ENCODE results near the gene TBC1D8B. TPM values are rescaled to one million over a fixed set of nuclear protein-coding genes. Genes with fewer than 3 reads are reported as not detected.

The TBC1D8B gene
- total and polyA plus RNA-seq, 4 donors: 2.2 to 20.2 (median 4.2) TPM

DNA sequence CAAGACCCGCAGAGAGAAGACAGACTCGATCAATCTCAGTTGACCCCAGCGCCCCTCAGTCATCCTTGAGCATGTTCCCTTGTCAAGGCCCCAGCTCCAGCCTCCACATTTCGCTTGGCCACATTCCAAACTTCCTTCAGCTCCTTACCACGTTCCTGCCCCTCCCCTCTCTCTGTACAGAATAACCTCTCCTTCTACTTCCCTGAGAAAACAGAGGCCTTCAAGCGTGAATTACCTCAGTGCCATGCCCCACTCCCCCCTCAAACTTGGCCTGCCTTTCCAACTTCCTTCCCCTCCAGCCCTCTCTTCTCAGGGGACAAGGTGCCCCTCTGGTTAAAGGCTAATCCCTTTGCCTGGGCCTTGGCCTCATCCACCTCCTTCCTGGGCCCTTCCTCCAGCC lies 103.9 kb downstream of the TBC1D8B start:
- WGBS, 2 donors: 54 to 61% methylated on average over 6 of the region's 6 CpGs
- Histone ChIP-seq H3K9me3 (ENCODE audit: control insufficient read depth in 4 of 4, insufficient read depth in 3 of 4, low read length in 3 of 4) (peaks cover 0 to 3% (median 0%) of the 10 kb centered on the region in 4 donors), H3K27ac (ENCODE audit: low read depth in 1 of 2, low read length in 1 of 2) (no peak overlapping the region), H3K27me3 (ENCODE audit: control insufficient read depth in 3 of 3, insufficient read depth in 3 of 3, low read length in 2 of 3) (peaks cover 0 to 29% (median 9%) of the 10 kb centered on the region in 3 donors), H3K4me3 (no peak overlapping the region), H3K4me1 (ENCODE audit: control insufficient read depth in 5 of 5, insufficient read depth in 5 of 5, low read length in 5 of 5) (peaks cover 0 to 4% (median 0%) of the 10 kb centered on the region in 5 donors), H3K9ac (ENCODE audit: insufficient read depth in 1 of 2, low read length in 2 of 2) (no peak overlapping the region), H3K36me3 (ENCODE audit: control insufficient read depth in 4 of 4, insufficient read depth in 4 of 4, low read length in 4 of 4) (no peaks in the 10 kb centered on the region)
- DNase-seq (peak; percentile 50 to 77 (median 56)), ATAC-seq (ENCODE audit: insufficient read depth, low FRiP score) (no peak)
- TF ChIP-seq, protein P1, sequence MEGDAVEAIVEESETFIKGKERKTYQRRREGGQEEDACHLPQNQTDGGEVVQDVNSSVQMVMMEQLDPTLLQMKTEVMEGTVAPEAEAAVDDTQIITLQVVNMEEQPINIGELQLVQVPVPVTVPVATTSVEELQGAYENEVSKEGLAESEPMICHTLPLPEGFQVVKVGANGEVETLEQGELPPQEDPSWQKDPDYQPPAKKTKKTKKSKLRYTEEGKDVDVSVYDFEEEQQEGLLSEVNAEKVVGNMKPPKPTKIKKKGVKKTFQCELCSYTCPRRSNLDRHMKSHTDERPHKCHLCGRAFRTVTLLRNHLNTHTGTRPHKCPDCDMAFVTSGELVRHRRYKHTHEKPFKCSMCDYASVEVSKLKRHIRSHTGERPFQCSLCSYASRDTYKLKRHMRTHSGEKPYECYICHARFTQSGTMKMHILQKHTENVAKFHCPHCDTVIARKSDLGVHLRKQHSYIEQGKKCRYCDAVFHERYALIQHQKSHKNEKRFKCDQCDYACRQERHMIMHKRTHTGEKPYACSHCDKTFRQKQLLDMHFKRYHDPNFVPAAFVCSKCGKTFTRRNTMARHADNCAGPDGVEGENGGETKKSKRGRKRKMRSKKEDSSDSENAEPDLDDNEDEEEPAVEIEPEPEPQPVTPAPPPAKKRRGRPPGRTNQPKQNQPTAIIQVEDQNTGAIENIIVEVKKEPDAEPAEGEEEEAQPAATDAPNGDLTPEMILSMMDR (IDR thresholded peaks at IDR 0.05; ENCODE audit: control extremely low read depth, extremely low read depth): no peak

DNA sequence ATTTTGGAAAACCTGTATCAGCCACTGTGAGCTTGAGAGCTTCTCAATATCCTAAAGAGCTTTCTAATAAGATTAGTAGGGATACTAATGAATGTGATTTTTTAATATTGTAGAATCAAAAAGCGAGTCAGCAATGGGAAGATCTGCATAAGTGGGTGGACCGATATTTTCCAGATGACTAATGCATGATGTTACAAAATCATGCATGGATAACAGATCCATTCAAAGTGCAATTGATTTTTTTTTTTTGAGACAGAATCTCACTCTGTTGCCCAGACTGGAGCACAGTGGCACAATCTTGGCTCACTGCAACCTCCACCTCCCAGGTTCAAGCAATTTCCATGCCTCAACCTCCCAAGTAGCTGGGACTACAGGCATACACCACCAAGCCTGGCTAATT lies 110.4 kb downstream of the TBC1D8B start:
- H3K27me3 ChIP-seq (ENCODE audit: control insufficient read depth in 3 of 3, insufficient read depth in 3 of 3, low read length in 2 of 3): peaks cover 0 to 30% (median 13%) of the 10 kb centered on the region in 3 donors

DNA sequence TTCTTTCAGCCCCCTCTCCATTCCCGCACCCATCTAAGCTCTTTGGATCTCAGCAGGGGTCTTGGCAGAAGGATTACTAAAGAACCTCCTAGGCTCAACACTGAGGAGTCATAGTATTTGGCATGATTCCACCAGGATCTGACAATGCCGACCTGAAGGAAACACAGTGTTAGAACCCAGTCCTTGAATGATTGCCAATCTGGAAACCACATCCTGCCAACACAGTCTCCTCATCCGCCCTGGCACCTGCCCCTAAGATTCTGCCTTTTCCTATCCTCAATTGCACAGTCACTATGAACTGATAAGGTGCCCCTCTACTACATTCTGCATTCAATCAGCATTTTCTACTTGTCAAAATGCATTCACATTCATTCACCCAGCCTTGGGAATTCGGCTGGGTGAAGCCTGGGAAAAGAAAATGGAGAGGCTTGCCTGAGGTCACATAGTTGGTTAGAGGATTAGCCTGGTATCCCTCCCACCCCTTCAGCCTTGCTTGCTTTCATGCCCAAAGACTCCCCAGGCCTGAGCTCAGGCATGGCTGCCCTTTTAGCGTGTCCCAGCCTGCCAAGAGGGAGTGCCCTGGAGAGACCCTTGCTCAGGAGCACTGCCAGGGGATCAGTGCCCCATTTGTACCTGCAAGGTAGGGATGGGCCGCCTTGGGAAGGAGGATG lies 115.5 kb downstream of the TBC1D8B start:
- Histone ChIP-seq H3K4me1 (ENCODE audit: control insufficient read depth in 5 of 5, insufficient read depth in 5 of 5, low read length in 5 of 5) (peaks cover 0 to 13% (median 3%) of the 10 kb centered on the region in 5 donors), H3K27me3 (ENCODE audit: control insufficient read depth in 3 of 3, insufficient read depth in 3 of 3, low read length in 2 of 3) (peaks cover 0 to 26% (median 15%) of the 10 kb centered on the region in 3 donors)

More for the DNA sequence above, 110.4 kb downstream of the TBC1D8B start:
- Histone ChIP-seq H3K36me3 (ENCODE audit: control insufficient read depth in 4 of 4, insufficient read depth in 4 of 4, low read length in 4 of 4) (no peaks in the 10 kb centered on the region), H3K9ac (ENCODE audit: insufficient read depth in 1 of 2, low read length in 2 of 2) (no peak overlapping the region), H3K27ac (ENCODE audit: low read depth in 1 of 2, low read length in 1 of 2) (no peak overlapping the region), H3K4me1 (ENCODE audit: control insufficient read depth in 5 of 5, insufficient read depth in 5 of 5, low read length in 5 of 5) (peaks cover 0 to 1% (median 0%) of the 10 kb centered on the region in 5 donors), H3K4me3 (no peak overlapping the region), H3K9me3 (ENCODE audit: control insufficient read depth in 4 of 4, insufficient read depth in 3 of 4, low read length in 3 of 4) (no peaks in the 10 kb centered on the region)
- no peak for DNase-seq
- ATAC-seq (ENCODE audit: insufficient read depth, low FRiP score): no peak
- TF ChIP-seq, protein P1 (IDR thresholded peaks at IDR 0.05; ENCODE audit: control extremely low read depth, extremely low read depth): no peak
- WGBS, 2 donors: 63 to 94% methylated on average over 2 of the region's 2 CpGs

More for the DNA sequence above, 115.5 kb downstream of the TBC1D8B start:
- peak in 1 of 3 donors; percentile 40 for DNase-seq
- WGBS, 2 donors: 34 to 38% methylated on average over 6 of the region's 6 CpGs
- H3K9ac ChIP-seq (ENCODE audit: insufficient read depth in 1 of 2, low read length in 2 of 2): no peak overlapping the region
- no peak overlapping the region for H3K4me3 ChIP-seq
- no peak for ATAC-seq (ENCODE audit: insufficient read depth, low FRiP score)
- TF ChIP-seq, protein P1 (IDR thresholded peaks at IDR 0.05; ENCODE audit: control extremely low read depth, extremely low read depth): no peak
- H3K9me3 ChIP-seq (ENCODE audit: control insufficient read depth in 4 of 4, insufficient read depth in 3 of 4, low read length in 3 of 4): no peaks in the 10 kb centered on the region
- no peaks in the 10 kb centered on the region for H3K36me3 ChIP-seq (ENCODE audit: control insufficient read depth in 4 of 4, insufficient read depth in 4 of 4, low read length in 4 of 4)
- no peak overlapping the region for H3K27ac ChIP-seq (ENCODE audit: low read depth in 1 of 2, low read length in 1 of 2)
